Osteoblast (primary cell): ENCODE results near the gene ABCD1. TPM values are rescaled to one million over a fixed set of nuclear protein-coding genes. Genes with fewer than 3 reads are reported as not detected.
"Not testable (repeated sequence)": the region's sequence is repeated elsewhere in the genome, so short reads cannot be mapped to it uniquely, and the experiment has no call there.

ENCODE experiments used
- DNase-seq: peaks from one replicate; pipeline ENCODE4 v3.0.0; 2011; ENCODE audit warnings: low spot score, mixed read lengths; ENCODE audit not compliant: insufficient read length; ENCODE audit errors: missing footprints
- H2AFZ ChIP-seq: 2 replicates; pipeline ENCODE4 v1.6.0; 2011; ENCODE audit warnings: mild to moderate bottlenecking, low read length
- H3K27ac ChIP-seq: 2 replicates; pipeline ENCODE4 v1.5.1; 2011; ENCODE audit warnings: mild to moderate bottlenecking, low read depth, low read length, moderate library complexity
- H3K27me3 ChIP-seq: 2 replicates; pipeline ENCODE4 v1.6.0; 2012; ENCODE audit warnings: mild to moderate bottlenecking, control low read depth, inconsistent platforms, low read length, moderate library complexity; ENCODE audit not compliant: insufficient read depth
- H3K36me3 ChIP-seq: 2 replicates; pipeline ENCODE4 v1.5.1; 2011; ENCODE audit warnings: mild to moderate bottlenecking, low read length, control low read depth, moderate library complexity; ENCODE audit not compliant: insufficient read depth
- H3K4me1 ChIP-seq: 2 replicates; pipeline ENCODE4 v1.5.1; 2011; ENCODE audit warnings: mild to moderate bottlenecking, low read length, control low read depth, moderate library complexity; ENCODE audit not compliant: insufficient read depth
- H3K4me2 ChIP-seq: 2 replicates; pipeline ENCODE4 v1.6.0; 2011; ENCODE audit warnings: mild to moderate bottlenecking, low read length; ENCODE audit not compliant: insufficient read depth
- H3K4me3 ChIP-seq: fragments of 200-600 bp; sonication (generic); 3 replicates; pipeline ENCODE4 v1.5.1; 2012; ENCODE audit warnings: mild to moderate bottlenecking, low read length, inconsistent platforms; ENCODE audit not compliant: insufficient read depth
- H3K79me2 ChIP-seq: 2 replicates; pipeline ENCODE4 v1.6.0; 2012; ENCODE audit warnings: mild to moderate bottlenecking, low read length, control low read depth, inconsistent platforms; ENCODE audit not compliant: insufficient read depth
- H3K9me3 ChIP-seq: 2 replicates; pipeline ENCODE4 v1.5.1; 2011; ENCODE audit warnings: low read depth, low read length, control low read depth
- H4K20me1 ChIP-seq: 2 replicates; pipeline ENCODE4 v1.6.0; 2012; ENCODE audit warnings: mild to moderate bottlenecking, low read length, control low read depth; ENCODE audit not compliant: insufficient read depth
- CTCF ChIP-seq: IDR thresholded peaks from 2 replicates; pipeline ENCODE4 v1.5.1; 2011; ENCODE audit warnings: mild to moderate bottlenecking, low read depth, low read length, moderate library complexity; ENCODE audit errors: extremely low read depth
- total RNA-seq: library from RNA; depleted of rRNA; stranded (reverse); fragments of >200 nt; gene quantifications from 2 replicates; pipeline ENCODE4 v1.2.3, GENCODE V29; 2012

Gene ABCD1
- total RNA-seq, 1 donor = 16.3 TPM

DNA sequence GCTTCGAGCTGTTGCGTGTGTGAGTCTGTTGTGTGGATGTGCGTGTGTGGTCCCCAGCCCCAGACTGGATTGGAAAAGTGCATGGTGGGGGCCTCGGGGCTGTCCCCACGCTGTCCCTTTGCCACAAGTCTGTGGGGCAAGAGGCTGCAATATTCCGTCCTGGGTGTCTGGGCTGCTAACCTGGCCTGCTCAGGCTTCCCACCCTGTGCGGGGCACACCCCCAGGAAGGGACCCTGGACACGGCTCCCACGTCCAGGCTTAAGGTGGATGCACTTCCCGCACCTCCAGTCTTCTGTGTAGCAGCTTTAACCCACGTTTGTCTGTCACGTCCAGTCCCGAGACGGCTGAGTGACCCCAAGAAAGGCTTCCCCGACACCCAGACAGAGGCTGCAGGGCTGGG, 28.6 kb upstream of the ABCD1 start:
- Histone ChIP-seq H3K4me2 (no peak overlapping the region), H3K27me3 (no peaks in the 10 kb centered on the region), H3K4me1 (no peaks in the 10 kb centered on the region), H2AFZ (no peak overlapping the region), H3K9me3 (no peaks in the 10 kb centered on the region), H3K79me2 (no peaks in the 10 kb centered on the region), H3K36me3 (no peaks in the 10 kb centered on the region), H4K20me1 (no peaks in the 10 kb centered on the region), H3K27ac (no peak overlapping the region), H3K4me3 (no peak overlapping the region)
- no peak for DNase-seq
- TF ChIP-seq CTCF = no peak

- H3K36me3 ChIP-seq, H3K9me3 ChIP-seq, H3K79me2 ChIP-seq, H3K4me3 ChIP-seq, H3K27ac ChIP-seq, H3K4me2 ChIP-seq, H3K4me1 ChIP-seq, H4K20me1 ChIP-seq, DNase-seq, H3K27me3 ChIP-seq, H2AFZ ChIP-seq: not testable (repeated sequence)
Observed at GRCh38 chrX:153696538-153696937, 28.1 kb upstream of the ABCD1 start.

- H3K27me3 ChIP-seq, H4K20me1 ChIP-seq, DNase-seq, H3K27ac ChIP-seq, H3K9me3 ChIP-seq, H3K79me2 ChIP-seq, H2AFZ ChIP-seq, H3K4me2 ChIP-seq, H3K4me3 ChIP-seq, H3K36me3 ChIP-seq, H3K4me1 ChIP-seq: not testable (repeated sequence)
Observed at GRCh38 chrX:153696986-153697722, 27.5 kb upstream of the ABCD1 start.

DNA sequence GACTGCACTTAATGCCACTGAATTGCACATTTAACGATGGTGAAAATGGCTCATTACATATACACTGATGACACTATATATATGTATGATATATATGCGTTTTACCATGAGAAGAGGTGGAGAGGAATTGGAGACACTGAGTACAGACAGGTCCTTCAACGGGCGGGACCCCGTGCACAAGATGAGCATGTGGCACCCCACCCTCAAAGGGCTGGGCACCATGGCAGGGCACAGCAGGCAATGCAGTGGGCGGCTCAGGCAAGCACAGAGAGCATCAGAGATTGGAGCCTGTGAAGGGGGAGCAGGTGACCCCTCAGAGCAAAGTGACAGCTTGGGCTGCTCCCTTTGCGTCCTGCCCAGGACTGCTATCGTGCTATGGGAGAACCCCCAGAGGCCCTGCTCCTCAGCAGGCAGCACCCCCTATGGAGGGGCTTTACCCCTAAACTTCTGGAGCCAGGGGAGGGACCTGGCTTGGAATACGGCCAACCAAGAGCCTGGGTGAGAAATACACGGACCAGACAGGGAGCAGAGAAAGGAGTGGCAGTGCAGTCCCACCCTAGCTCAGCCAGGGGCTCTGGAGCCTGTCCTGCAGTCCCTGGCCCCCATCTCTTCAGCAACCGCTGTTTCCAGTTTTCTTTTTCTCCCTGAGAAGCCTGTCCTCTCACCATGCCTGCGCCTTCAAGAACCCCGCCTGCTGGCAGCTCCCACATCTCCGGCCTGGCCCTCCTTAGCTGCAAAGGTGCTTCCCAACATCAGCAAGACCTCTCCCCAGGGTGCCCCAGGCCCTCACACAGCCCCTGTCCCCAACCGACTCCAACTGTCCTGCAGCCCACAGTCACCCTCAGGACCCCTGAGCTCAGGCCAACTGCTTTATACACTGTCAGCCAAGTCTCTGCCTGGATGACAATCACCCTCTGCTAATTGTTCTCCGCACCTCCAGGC, 26.5 kb upstream of the ABCD1 start:
- Histone ChIP-seq H3K4me1 (no peaks in the 10 kb centered on the region), H3K27ac (no peak overlapping the region), H4K20me1 (no peaks in the 10 kb centered on the region), H3K4me3 (no peak overlapping the region), H3K36me3 (no peaks in the 10 kb centered on the region), H3K27me3 (no peaks in the 10 kb centered on the region), H3K9me3 (no peaks in the 10 kb centered on the region), H3K79me2 (no peaks in the 10 kb centered on the region), H3K4me2 (no peak overlapping the region), H2AFZ (no peak overlapping the region)
- no peak for DNase-seq
- TF ChIP-seq CTCF = no peak

GRCh38 chrX:153699210-153699783, 25.4 kb upstream of the ABCD1 start:
- not testable (repeated sequence) for H3K36me3 ChIP-seq, H3K27me3 ChIP-seq, H3K4me1 ChIP-seq, H3K4me3 ChIP-seq, H3K9me3 ChIP-seq, H3K79me2 ChIP-seq, H4K20me1 ChIP-seq, H3K27ac ChIP-seq, H2AFZ ChIP-seq, H3K4me2 ChIP-seq, DNase-seq

- not testable (repeated sequence) for H3K4me2 ChIP-seq, H2AFZ ChIP-seq, H3K4me3 ChIP-seq, H3K79me2 ChIP-seq, H3K9me3 ChIP-seq, H3K27me3 ChIP-seq, H3K4me1 ChIP-seq, H4K20me1 ChIP-seq, DNase-seq, H3K27ac ChIP-seq, H3K36me3 ChIP-seq
Observed at GRCh38 chrX:153699784-153700371, 24.8 kb upstream of the ABCD1 start.
